ENCODE measurements around the gene LACTB. TPM values are rescaled to one million over a fixed set of nuclear protein-coding genes. Genes with fewer than 3 reads are reported as not detected.

Gene LACTB
- total and polyA plus RNA-seq, 11 donors: 17.9 to 31.0 (median 22.7) TPM

DNA sequence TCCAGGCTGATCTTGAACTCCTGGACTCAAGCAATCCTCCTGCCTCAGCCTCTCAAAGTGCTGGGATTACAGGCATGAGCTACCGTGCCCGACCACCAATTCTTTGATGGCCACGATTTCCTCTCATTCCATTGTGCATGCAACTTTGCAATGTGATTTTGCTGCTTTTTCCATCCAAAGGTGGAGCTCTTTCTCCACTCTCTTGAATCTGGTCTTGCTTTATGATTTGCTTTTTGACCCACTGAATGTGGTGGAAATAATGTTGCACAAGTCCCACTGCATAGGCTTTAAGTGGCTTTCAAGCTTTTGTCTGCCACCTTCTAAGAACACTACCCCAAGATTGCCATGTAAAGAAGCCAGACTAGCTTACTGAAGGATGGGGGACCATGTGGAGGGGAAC lies 25.0 kb downstream of the LACTB start:
- 81 to 88% (median 84%) methylated on average over 3 of the region's 3 CpGs for WGBS, 4 donors
- ATAC-seq: peak in 1 of 4 donors; percentile 18
- no peak overlapping the region for H3K27ac ChIP-seq
- no peak overlapping the region for H3K4me3 ChIP-seq
- peaks cover 0 to 69% (median 47%) of the 10 kb centered on the region in 9 donors for H3K36me3 ChIP-seq
- no peaks in the 10 kb centered on the region for H3K27me3 ChIP-seq
- TF ChIP-seq, protein P1, sequence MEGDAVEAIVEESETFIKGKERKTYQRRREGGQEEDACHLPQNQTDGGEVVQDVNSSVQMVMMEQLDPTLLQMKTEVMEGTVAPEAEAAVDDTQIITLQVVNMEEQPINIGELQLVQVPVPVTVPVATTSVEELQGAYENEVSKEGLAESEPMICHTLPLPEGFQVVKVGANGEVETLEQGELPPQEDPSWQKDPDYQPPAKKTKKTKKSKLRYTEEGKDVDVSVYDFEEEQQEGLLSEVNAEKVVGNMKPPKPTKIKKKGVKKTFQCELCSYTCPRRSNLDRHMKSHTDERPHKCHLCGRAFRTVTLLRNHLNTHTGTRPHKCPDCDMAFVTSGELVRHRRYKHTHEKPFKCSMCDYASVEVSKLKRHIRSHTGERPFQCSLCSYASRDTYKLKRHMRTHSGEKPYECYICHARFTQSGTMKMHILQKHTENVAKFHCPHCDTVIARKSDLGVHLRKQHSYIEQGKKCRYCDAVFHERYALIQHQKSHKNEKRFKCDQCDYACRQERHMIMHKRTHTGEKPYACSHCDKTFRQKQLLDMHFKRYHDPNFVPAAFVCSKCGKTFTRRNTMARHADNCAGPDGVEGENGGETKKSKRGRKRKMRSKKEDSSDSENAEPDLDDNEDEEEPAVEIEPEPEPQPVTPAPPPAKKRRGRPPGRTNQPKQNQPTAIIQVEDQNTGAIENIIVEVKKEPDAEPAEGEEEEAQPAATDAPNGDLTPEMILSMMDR (IDR thresholded peaks at IDR 0.05): no peak
- no peak for TF ChIP-seq POLR2A (IDR thresholded peaks at IDR 0.05)
- peaks cover 0 to 10% (median 4%) of the 10 kb centered on the region in 12 donors for H3K4me1 ChIP-seq
- intact Hi-C loops (cut with DNase I): no loop called here
- no peak for DNase-seq
- H3K9me3 ChIP-seq: no peaks in the 10 kb centered on the region

DNA sequence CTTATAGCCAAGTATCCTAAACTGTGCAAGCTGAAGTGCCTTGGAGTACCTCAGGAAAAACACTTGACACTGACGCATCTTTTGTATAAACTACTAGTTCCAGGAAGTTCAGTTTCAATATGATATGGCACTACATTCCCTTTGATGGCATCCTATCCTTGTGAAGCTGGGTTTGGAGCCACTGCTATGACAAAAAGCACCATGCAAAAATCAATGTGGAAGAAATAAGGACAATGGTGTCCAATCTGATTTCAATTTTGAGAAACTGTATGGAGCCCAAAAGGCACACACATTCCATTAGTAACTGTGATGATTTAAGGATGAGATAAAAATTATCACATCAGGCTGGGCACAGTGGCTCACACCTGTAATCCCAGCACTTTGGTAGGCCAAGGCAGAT lies 30.0 kb downstream of the LACTB start:
- no peak for ATAC-seq
- no peaks in the 10 kb centered on the region for H3K9me3 ChIP-seq
- H3K4me3 ChIP-seq: no peak overlapping the region
- H3K27ac ChIP-seq: no peak overlapping the region
- intact Hi-C loops (cut with DNase I): loop anchor here in 4 of 10 donors (10.0 kb wide), 3 partner anchors 123 to 253 kb away; partner anchors contain the start of gene APH1B (in 3 of the 4)
- 93 to 100% (median 98%) methylated on average over 1 of the region's 1 CpG for WGBS, 4 donors
- H3K27me3 ChIP-seq: no peaks in the 10 kb centered on the region
- no peak for DNase-seq
- H3K4me1 ChIP-seq: peaks cover 0 to 36% (median 23%) of the 10 kb centered on the region in 12 donors
- H3K36me3 ChIP-seq: peaks cover 0 to 88% (median 75%) of the 10 kb centered on the region in 9 donors
- TF ChIP-seq, protein P1 (IDR thresholded peaks at IDR 0.05): no peak
- TF ChIP-seq POLR2A (IDR thresholded peaks at IDR 0.05): no peak

DNA sequence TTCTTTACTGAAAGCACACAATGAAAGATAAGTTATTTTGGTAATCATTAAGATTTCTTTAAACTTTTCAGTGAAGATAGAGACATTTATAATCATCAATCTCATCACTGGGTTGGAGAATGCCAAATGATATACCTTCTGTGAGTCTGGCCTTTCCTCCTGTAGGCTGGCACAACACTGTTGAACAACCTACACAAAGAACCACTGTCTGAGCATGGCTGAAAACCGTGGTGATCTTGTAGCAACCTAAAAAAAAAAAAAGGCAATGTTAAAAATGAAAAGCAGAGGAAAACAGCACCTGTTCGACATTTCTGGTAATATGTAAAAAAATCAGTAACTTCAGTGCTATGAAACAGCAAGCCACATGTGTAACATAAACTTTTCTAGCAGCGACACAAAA lies 33.8 kb downstream of the LACTB start:
- TF ChIP-seq, protein P1 (IDR thresholded peaks at IDR 0.05): no peak
- TF ChIP-seq POLR2A (IDR thresholded peaks at IDR 0.05): no peak
- H3K4me3 ChIP-seq: peak overlapping the region in 9 of 12 donors; percentile 65 to 93 (median 81)
- no peaks in the 10 kb centered on the region for H3K27me3 ChIP-seq
- H3K27ac ChIP-seq: peak overlapping the region in 3 of 12 donors; percentile 94 to 98 (median 95)
- DNase-seq (no peak), ATAC-seq (no peak)
- H3K36me3 ChIP-seq: peaks cover 0 to 54% (median 44%) of the 10 kb centered on the region in 9 donors
- no peaks in the 10 kb centered on the region for H3K9me3 ChIP-seq
- H3K4me1 ChIP-seq: peaks cover 0 to 33% (median 21%) of the 10 kb centered on the region in 12 donors
- WGBS, 4 donors: 76 to 83% (median 80%) methylated on average over 3 of the region's 3 CpGs
- intact Hi-C loops (cut with DNase I): loop anchor here in 5 of 10 donors (5.0 to 10.0 kb wide), 4 partner anchors 119 to 249 kb away; partner anchors contain the start of gene APH1B (in 4 of the 5)

DNA sequence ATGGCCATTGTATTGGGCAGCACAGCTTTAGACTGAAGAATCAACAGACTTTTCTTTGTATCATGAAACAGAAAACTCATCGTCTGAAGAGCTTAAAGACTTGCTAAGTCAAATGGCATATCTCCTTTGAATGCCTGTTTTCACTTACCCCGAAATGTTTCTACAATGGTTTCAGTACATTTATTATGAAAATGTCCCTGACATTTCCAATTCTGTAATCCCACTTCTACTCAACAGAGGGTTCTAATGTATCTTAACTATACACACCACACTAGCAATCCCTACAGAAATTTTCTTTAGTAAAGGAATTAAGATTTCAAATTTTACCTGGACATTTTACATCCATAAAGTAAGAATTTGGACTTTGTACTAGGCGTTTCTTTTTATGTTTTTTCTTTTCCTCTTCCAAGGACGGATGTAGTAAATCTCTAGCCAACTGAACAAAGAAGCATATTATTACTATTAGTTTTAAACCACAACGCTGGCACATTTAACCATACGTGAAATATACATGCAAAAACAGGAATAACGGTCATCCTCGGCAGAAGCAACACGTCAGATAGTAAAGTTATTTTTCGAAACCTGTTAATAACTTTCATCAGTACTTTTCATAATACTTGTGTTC lies 34.5 kb downstream of the LACTB start:
- no peaks in the 10 kb centered on the region for H3K27me3 ChIP-seq
- no peak for ATAC-seq
- WGBS, 4 donors: 10 to 15% (median 11%) methylated on average over 10 of the region's 10 CpGs
- peak overlapping the region; percentile 65 to 97 (median 84) for H3K4me3 ChIP-seq
- TF ChIP-seq POLR2A (IDR thresholded peaks at IDR 0.05): no peak
- TF ChIP-seq, protein P1 (IDR thresholded peaks at IDR 0.05): no peak
- peaks cover 0 to 33% (median 21%) of the 10 kb centered on the region in 12 donors for H3K4me1 ChIP-seq
- peaks cover 0 to 47% (median 42%) of the 10 kb centered on the region in 9 donors for H3K36me3 ChIP-seq
- peak overlapping the region; percentile 91 to 99 (median 96) for H3K27ac ChIP-seq
- no peak for DNase-seq
- intact Hi-C loops (cut with DNase I): loop anchor here in 8 of 10 donors (2.0 to 10.0 kb wide), 7 partner anchors 33 to 249 kb away; partner anchors contain the start of genes APH1B (in 5 of the 8), RAB8B (in 2 of the 8) and LACTB (in 1 of the 8)
- H3K9me3 ChIP-seq: no peaks in the 10 kb centered on the region

Data from heart left ventricle (tissue), 16 donors.